HCT116 (cell line): ENCODE results near the gene DDR1. TPM values are rescaled to one million over a fixed set of nuclear protein-coding genes. Genes with fewer than 3 reads are reported as not detected.

Experiments
- ATAC-seq: fragments of 200-7000 bp; cut with Tn5 transposase; 2 replicates; pipeline ENCODE4 v1.9.1; 2020; ENCODE audit warnings: mild to moderate bottlenecking, moderate library complexity
- BruUV-seq: library from RNA; stranded (reverse); fragments of 400-500 nt; replicated peaks from 2 replicates; lab custom pipeline; 2021; lab: Mats Ljungman, UMichigan
- CTCF ChIA-PET: fragments of 300-600 bp; sonication (Branson Sonifier 250); formaldehyde crosslinking; loops from one replicate; lab custom pipeline; 2021; ENCODE audit warnings: antibody characterized with exemption; lab: Charles Lee
- POLR2A ChIA-PET: fragments of 300-600, 350-600 bp; sonication (Branson Sonifier 250); formaldehyde crosslinking; loops from one replicate; lab custom pipeline; 2021; ENCODE audit warnings: antibody characterized with exemption; lab: Charles Lee
- RAD21 ChIA-PET, 2 experiments: fragments of 300-600 bp; sonication (Branson Sonifier 250); formaldehyde crosslinking; loops; one replicate each; lab custom pipeline; 2023; ENCODE audit warnings: low total read pairs in 2 of 2; ENCODE audit not compliant: uncharacterized antibody in 2 of 2, unreplicated experiment in 2 of 2, low non-redundant PET in 1 of 2; lab: Charles Lee
- DNase-seq: peaks from one replicate; pipeline ENCODE4 v3.0.0-alpha.2; 2010; ENCODE audit warnings: low read depth, low spot score
- H2AFZ ChIP-seq: fragments of 200-600 bp; shearing (Covaris generic), sonication (generic); 2 replicates; pipeline ENCODE4 v1.6.1; 2017; ENCODE audit warnings: low read depth, mixed run types, mixed read lengths, antibody characterized with exemption, low read length; ENCODE audit not compliant: poor library complexity, severe bottlenecking
- H3K27ac ChIP-seq: 2 replicates; pipeline ENCODE4 v1.5.1; 2012; ENCODE audit warnings: low read depth, low read length
- H3K27me3 ChIP-seq: fragments of 200-600 bp; sonication (generic); 2 replicates; pipeline ENCODE4 v1.6.1; 2016; ENCODE audit warnings: mixed run types, low read length, mixed read lengths; ENCODE audit not compliant: insufficient read depth
- H3K36me3 ChIP-seq, 2 experiments: fragments of 200-500 bp in 1 of 2; fragments of 200-600 bp in 1 of 2; sonication (Bioruptor generic) in 1 of 2; sonication (generic) in 1 of 2; 2 replicates each; pipeline versions ENCODE4 v1.5.1 to v1.6.1; 2014 to 2016; ENCODE audit warnings: low read length in 2 of 2, inconsistent platforms in 1 of 2, mixed read lengths in 1 of 2, mixed run types in 1 of 2; ENCODE audit not compliant: insufficient read depth in 2 of 2, control insufficient read depth in 1 of 2
- H3K4me1 ChIP-seq, 2 experiments: fragments of 200-600 bp in 1 of 2; sonication (generic) in 1 of 2; 2 replicates each; pipeline versions ENCODE4 v1.5.1 to v1.6.1; 2012 to 2017; ENCODE audit warnings: low read length in 2 of 2, inconsistent platforms in 1 of 2, mild to moderate bottlenecking in 1 of 2, mixed read lengths in 1 of 2, mixed run types in 1 of 2, moderate library complexity in 1 of 2; ENCODE audit not compliant: insufficient read depth in 2 of 2, control insufficient read depth in 1 of 2
- H3K4me2 ChIP-seq: fragments of 200-600 bp; sonication (generic); 2 replicates; pipeline ENCODE4 v1.6.1; 2017; ENCODE audit warnings: mixed run types, low read length, mixed read lengths
- H3K4me3 ChIP-seq, 2 experiments: fragments of 200-600 bp in 1 of 2; sonication (generic) in 1 of 2; replicated peaks in 1 of 2; 2 replicates each; pipeline ENCODE4 v1.5.1; 2011 to 2016; ENCODE audit warnings: low read length in 2 of 2, control low read depth in 1 of 2, low read depth in 1 of 2, mild to moderate bottlenecking in 1 of 2, mixed read lengths in 1 of 2, mixed run types in 1 of 2
- H3K79me2 ChIP-seq: fragments of 200-600 bp; sonication (generic); 2 replicates; pipeline ENCODE4 v1.6.1; 2017; ENCODE audit warnings: mild to moderate bottlenecking, mixed run types, low read length, moderate library complexity, mixed read lengths; ENCODE audit not compliant: insufficient read depth
- H3K9ac ChIP-seq: fragments of 200-600 bp; sonication (generic); 2 replicates; pipeline ENCODE4 v1.6.1; 2016; ENCODE audit warnings: low read length, mixed read lengths
- H3K9me2 ChIP-seq: fragments of 200-600 bp; sonication (generic), shearing (Covaris generic); 2 replicates; pipeline ENCODE4 v1.6.1; 2017; ENCODE audit warnings: mixed run types, mild to moderate bottlenecking, moderate library complexity; ENCODE audit not compliant: insufficient read depth
- H3K9me3 ChIP-seq, 2 experiments: fragments of 200-500 bp in 1 of 2; fragments of 200-600 bp in 1 of 2; sonication (Bioruptor generic) in 1 of 2; sonication (generic) in 1 of 2; 2 replicates each; pipeline ENCODE4 v1.6.1; 2014 to 2017; ENCODE audit warnings: low read length in 2 of 2, mixed read lengths in 2 of 2, inconsistent platforms in 1 of 2, low read depth in 1 of 2, mild to moderate bottlenecking in 1 of 2, mixed run types in 1 of 2, moderate library complexity in 1 of 2; ENCODE audit not compliant: control insufficient read depth in 1 of 2, insufficient read depth in 1 of 2
- H4K20me1 ChIP-seq: fragments of 200-600 bp; sonication (generic), shearing (Covaris generic); 2 replicates; pipeline ENCODE4 v1.6.1; 2017; ENCODE audit warnings: mixed run types, mild to moderate bottlenecking, moderate library complexity; ENCODE audit not compliant: insufficient read depth
- CBX3 ChIP-seq: IDR thresholded peaks from 2 replicates; pipeline ENCODE4 v1.6.1; 2012; ENCODE audit warnings: low read depth
- CTCF ChIP-seq, 3 experiments: fragments of 200-600 bp in 1 of 3; sonication (generic) in 1 of 3; IDR thresholded peaks in 2 of 3; conservative IDR thresholded peaks in 1 of 3; 2 replicates each; pipeline ENCODE4 v1.5.1; 2012 to 2017; ENCODE audit warnings: low read depth in 2 of 3, low read length in 2 of 3, antibody characterized with exemption in 1 of 3, borderline replicate concordance in 1 of 3, control low read depth in 1 of 3, mild to moderate bottlenecking in 1 of 3, mixed read lengths in 1 of 3, mixed run types in 1 of 3, moderate library complexity in 1 of 3; ENCODE audit not compliant: insufficient read depth in 1 of 3
- EZH2phosphoT487 ChIP-seq: fragments of 200-600 bp; IDR thresholded peaks from 2 replicates; pipeline ENCODE4 v1.6.1; 2018; ENCODE audit warnings: antibody characterized with exemption, borderline replicate concordance
- MAX ChIP-seq: IDR thresholded peaks from 2 replicates; pipeline ENCODE4 v1.6.1; 2012
- POLR2AphosphoS5 ChIP-seq: IDR thresholded peaks from 2 replicates; pipeline ENCODE4 v1.6.1; 2011; ENCODE audit warnings: mild to moderate bottlenecking, low read depth, low read length, moderate library complexity
- RAD21 ChIP-seq: IDR thresholded peaks from 2 replicates; pipeline ENCODE4 v1.6.1; 2012; ENCODE audit warnings: low read depth, mild to moderate bottlenecking
- SP1 ChIP-seq: IDR thresholded peaks from 2 replicates; pipeline ENCODE4 v1.6.1; 2012; ENCODE audit warnings: low read depth
- YY1 ChIP-seq: IDR thresholded peaks from 2 replicates; pipeline ENCODE4 v1.6.1; 2011; ENCODE audit warnings: low read length, low read depth, moderate library complexity, mild to moderate bottlenecking; ENCODE audit not compliant: insufficient replicate concordance; ENCODE audit errors: extremely low read depth
- ZFX ChIP-seq: fragments of 450-650 bp; IDR thresholded peaks from 2 replicates; pipeline ENCODE4 v1.6.1; 2017
- intact Hi-C: fragments of 100-400 bp; cut with micrococcal nuclease; formaldehyde crosslinking; loops from 2 replicates; pipeline ENCODE4 v1.10.0; 2022
- total RNA-seq: library from RNA; stranded (reverse); gene quantifications from one replicate; pipeline ENCODE4 v1.2.1, GENCODE V29; 2021; ENCODE audit not compliant: unreplicated experiment

The DDR1 gene
- total RNA-seq, 1 experiment from 2014 or later: 211 TPM

GRCh38 chr6:30942338-30943060 lies 58.2 kb downstream of the DDR1 start:
- no peaks in the 10 kb centered on the region for H3K9me3 ChIP-seq
- no peaks in the 10 kb centered on the region for H3K27me3 ChIP-seq
- ChIA-PET POLR2A (interaction anchor here (1.2 kb wide), 2 partner anchors 35 to 128 kb away, joined by 3 to 4 read pairs; partner anchors contain the start of gene GTF2H4), RAD21 (interaction anchor here (0.9 to 1.2 kb wide), 4 partner anchors 27 to 137 kb away, joined by 3 to 4 read pairs (median 4); no protein-coding TSS in a partner anchor), CTCF (interaction anchor here (0.5 to 2.1 kb wide), 12 partner anchors 11 to 424 kb away, joined by 3 to 20 read pairs (median 4); partner anchors contain the start of gene SFTA2)
- ATAC-seq: peak; percentile 95
- H3K79me2 ChIP-seq: no peaks in the 10 kb centered on the region
- intact Hi-C loops: loop anchor here (1.0 kb wide), 1 partner anchor 250 kb away; no protein-coding TSS in a partner anchor
- H3K4me1 ChIP-seq: peaks cover 14 to 19% of the 10 kb centered on the region in 2 experiments
- no peaks in the 10 kb centered on the region for H3K36me3 ChIP-seq
- H3K4me2 ChIP-seq: peak overlapping the region; percentile 81
- H3K4me3 ChIP-seq: peak overlapping the region; percentile 22 to 47
- peak overlapping the region; percentile 41 for H3K27ac ChIP-seq
- no TSS peak for BruUV-seq
- peak overlapping the region; percentile 75 for H2AFZ ChIP-seq
- DNase-seq: peak; percentile 83
- no peaks in the 10 kb centered on the region for H4K20me1 ChIP-seq
- peak overlapping the region; percentile 39 for H3K9ac ChIP-seq
- H3K9me2 ChIP-seq: no peaks in the 10 kb centered on the region
- TF ChIP-seq ZFX (no peak), RAD21 (peak; percentile 67), CBX3 (peak; percentile 45; the same call in 1 of the 2 replicates), SP1 (peak; percentile 50; the same call in 1 of the 2 replicates), MAX (peak; percentile 29; the same call in 1 of the 2 replicates), EZH2phosphoT487 (no peak), POLR2AphosphoS5 (peak; percentile 45; the same call in 1 of the 2 replicates), CTCF (IDR thresholded peaks at IDR 0.05 in 2 of 3, conservative IDR thresholded peaks at IDR 0.05 in 1 of 3; ENCODE audit: borderline replicate concordance in 1 of 3, insufficient read depth in 1 of 3, low read depth in 2 of 3, low read length in 2 of 3) (peak; percentile 64 to 83 (median 64); a peak in 5 of 6 replicates), YY1 (peak; percentile 79)
